NCI-H1105 treated with DMSO at 0.1 percent for 48 hours (cell line): ENCODE measurements around the gene TXN2.
"Not testable (repeated sequence)": the region's sequence is repeated elsewhere in the genome, so short reads cannot be mapped to it uniquely, and the experiment has no call there.

Source experiments
- DNase-seq: peaks from one replicate; lab custom pipeline; 2025; lab: John Stamatoyannopoulos, UW

Gene TXN2

DNA sequence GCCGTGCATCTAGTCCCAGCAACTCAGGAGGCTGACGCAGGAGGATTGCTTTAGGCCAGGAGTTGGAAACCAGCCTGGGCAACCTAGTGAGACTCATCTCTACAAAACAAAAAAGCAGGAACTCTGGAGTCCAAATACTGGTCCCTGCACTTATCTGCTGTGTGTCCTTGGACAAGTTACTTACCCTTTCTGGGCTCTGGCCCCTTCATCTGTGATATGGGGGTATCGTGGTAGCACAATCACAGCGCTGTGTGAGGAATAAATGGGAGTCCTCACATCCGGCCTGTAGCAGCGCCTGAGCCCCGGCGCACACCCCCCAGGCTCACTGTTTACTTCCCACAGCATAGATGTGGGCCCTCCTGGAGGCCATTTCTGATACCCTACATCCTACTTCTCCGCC lies 49.5 kb downstream of the TXN2 start:
- no peak for DNase-seq

GRCh38 chr22:36430863-36431262 lies 50.6 kb downstream of the TXN2 start:
- no peak for DNase-seq

DNA sequence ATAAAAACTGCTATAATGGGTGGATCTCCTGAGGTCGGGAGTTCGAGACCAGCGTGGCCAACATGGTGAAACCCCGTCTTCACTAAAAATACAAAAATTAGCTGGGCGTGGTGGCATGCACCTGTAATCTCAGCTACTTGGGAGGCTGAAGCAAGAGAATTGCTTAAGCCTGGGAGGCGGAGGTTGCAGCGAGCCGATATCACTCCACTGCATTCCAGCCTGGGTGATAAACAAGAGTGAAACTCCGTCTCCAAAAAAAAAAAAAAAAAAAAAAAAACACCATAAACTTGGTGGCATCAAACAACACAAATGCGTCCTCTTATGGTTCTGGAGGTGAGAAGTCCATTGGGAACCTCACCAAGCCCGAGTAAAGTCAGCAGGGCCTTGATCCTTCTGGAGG lies 53.5 kb downstream of the TXN2 start:
- DNase-seq = not testable (repeated sequence)

- DNase-seq = no peak
Measured at GRCh38 chr22:36425977-36426523, 55.4 kb downstream of the TXN2 start.

DNA sequence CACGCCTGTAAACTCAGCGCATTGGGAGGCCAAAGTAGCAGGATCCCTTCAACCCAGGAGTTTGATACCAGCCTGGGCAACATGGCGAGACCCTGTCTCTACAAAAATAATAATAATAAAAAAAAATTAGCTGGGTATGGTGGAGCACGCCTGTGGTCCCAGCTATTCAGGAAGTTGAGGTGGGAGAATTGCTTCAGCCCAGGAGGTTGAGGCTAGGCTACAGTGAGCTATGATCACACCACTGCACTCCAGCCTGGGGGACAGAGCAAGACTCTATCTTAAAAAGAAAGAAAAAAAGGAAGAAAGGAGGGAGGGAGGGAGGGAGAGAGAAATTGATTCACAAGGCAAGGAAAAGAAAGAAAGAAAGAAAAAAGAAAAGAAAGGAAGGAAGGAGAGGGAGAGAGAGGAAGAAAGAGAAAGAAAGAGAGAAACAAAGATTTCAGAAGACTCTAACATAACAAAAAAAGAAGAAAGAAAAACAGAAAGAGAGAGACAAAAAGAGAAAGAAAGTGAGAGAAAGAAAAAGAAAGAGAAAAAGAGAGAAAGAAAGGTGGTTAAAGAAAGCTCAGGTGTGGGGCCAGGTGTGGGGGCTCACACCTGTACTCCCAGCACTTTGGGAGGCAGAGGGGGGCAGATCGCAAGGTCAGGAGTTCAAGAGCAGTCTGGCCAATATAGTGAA lies 56.4 kb downstream of the TXN2 start:
- DNase-seq = no peak

DNA sequence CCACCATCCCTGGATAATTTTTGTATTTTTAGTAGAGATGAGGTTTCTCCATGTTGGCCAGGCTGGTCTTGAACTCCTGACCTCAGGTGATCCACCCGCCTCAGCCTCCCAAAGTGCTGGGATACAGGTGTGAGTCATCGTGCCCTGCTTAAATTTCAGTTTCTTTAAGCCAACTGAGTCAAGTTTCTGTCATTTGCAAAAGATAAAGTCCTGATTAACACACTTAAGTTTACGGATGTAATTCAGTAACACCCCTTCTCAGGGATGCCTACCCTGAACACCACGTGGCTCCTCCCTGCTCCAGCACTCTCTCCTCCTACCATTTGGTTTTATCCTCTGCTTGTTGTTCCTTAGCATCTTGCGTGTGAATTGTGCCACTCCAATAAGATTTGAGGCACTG lies 57.0 kb downstream of the TXN2 start:
- DNase-seq = not testable (repeated sequence)

GRCh38 chr22:36423461-36424404 lies 57.7 kb downstream of the TXN2 start:
- DNase-seq = no peak

DNA sequence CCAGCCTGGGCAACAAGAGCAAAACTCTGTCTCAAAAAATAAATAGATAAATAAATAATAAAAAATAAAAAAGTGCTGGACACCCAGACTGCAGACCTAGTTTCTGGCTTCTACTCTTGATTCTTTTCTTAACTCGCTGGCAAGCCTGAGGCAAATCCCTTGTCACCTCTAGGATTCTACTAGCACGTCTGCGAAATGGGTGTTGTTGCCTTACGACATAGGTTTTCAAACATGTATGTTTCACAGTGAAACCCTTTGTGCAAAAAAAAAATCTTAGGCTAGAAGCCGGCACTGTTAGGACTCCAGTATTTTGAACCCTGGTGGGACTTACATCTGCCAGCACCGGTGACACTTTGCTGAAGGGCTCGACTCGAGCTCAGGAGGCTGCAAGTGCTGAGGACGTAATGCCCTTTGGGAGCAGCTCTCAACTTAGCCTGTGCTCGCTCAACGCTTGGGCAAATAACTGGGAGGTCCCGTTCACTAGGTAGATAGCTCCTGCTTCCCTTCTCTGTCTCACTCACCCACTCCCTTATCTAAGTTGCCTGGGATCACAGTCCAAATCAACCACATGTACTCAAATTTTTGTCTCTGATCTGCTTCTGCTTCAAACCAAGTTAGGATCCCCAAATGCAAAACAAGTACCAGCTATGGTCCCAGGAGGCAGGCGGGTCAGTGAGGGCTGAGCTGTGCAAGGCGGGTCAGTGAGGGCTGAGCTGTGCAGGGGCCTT lies 59.0 kb downstream of the TXN2 start:
- no peak for DNase-seq

DNA sequence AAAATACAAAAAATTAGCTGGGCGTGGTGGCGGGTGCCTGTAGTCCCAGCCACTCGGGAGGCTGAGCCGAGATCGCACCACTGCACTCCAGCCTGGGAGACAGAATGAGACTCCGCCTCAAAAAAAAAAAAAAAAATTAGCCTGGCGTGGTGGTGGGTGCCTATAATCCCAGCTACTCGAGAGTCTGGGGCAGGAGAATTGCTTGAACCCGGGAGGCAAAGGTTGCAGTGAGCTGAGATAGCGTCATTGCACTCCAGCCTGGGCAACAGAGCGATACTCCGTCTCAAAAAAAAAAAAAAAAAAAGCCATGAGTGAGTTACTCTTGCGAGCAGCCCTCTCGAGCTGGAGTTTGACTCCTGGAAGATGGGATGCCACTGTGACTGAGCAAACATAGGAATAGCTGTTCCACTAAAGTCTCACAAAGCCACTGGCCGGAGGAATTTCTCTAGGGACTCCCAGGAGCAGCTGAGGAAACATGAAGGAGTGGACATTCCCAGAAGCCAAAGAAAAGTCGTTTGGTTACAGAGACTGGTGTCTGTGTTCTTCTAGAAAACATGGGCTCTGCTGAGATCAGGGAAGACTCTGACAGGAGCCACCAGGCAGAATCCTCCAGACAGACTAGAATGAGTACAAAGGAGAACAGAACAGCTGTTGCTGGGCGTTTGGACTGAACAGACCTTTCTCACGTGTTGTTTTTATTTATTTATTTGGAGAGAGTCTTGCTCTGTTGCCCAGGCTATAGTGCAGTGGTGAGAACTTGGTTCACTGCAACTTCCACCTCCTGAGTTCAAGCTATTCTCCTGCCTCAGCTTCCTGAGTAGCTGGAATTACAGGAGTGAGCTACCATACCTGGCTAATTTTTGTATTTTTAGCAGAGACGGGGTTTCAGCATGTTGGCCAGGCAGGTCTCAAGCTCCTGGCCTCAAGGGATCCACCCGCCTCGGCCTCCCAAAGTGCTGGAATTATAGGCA lies 61.2 kb downstream of the TXN2 start:
- no peak for DNase-seq

GRCh38 chr22:36419177-36419911 lies 62.1 kb downstream of the TXN2 start:
- DNase-seq = no peak

DNA sequence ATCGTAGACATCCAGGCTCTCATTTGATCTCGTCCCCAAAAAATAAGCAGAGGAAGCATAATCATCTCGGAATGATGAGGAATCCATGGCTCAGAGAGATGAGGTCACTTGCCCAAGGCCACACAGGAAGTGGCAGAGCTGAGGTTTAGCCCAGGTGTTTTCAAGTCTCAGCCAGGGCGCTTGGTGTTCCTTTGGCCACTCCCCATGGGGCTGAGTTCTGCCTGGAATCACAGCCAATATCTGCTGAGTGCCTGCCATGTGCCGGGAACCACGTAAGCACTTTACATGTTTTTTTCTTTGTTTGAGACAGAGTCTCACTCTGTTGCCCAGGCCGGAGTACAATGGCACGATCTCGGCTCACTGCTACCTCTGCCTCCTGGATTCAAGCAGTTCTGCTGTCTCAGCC lies 64.2 kb downstream of the TXN2 start:
- no peak for DNase-seq
